ENCODE data around the gene TINCR.
"Not testable (repeated sequence)": the region's sequence is repeated elsewhere in the genome, so short reads cannot be mapped to it uniquely, and the experiment has no call there.

Gene TINCR

GRCh38 chr19:5558101-5558621 is 9.6 kb downstream of the TINCR start:
- no peak for DNase-seq

GRCh38 chr19:5557691-5558090 is 10.1 kb downstream of the TINCR start:
- DNase-seq, result no peak

- no peak for DNase-seq
These were observed 12.9 kb downstream of the TINCR start for GRCh38 chr19:5554828-5555227.

- DNase-seq, result no peak
These were observed 13.9 kb downstream of the TINCR start for GRCh38 chr19:5553892-5554291.

GRCh38 chr19:5547881-5548280 is 19.9 kb downstream of the TINCR start:
- DNase-seq, result peak; percentile 31 to 55

- DNase-seq, result no peak
These were observed 21.8 kb downstream of the TINCR start for GRCh38 chr19:5545984-5546383.

- DNase-seq, result no peak
These were observed 22.7 kb downstream of the TINCR start for GRCh38 chr19:5545051-5545450.

- no peak for DNase-seq
These were observed 25.1 kb downstream of the TINCR start for GRCh38 chr19:5542665-5543064.

- no peak for DNase-seq
These were observed 26.3 kb downstream of the TINCR start for GRCh38 chr19:5541456-5541855.

- DNase-seq, result no peak
These were observed 27.5 kb downstream of the TINCR start for GRCh38 chr19:5540208-5540607.

GRCh38 chr19:5537870-5538269 is 29.9 kb downstream of the TINCR start:
- DNase-seq, result no peak

- not testable (repeated sequence) for DNase-seq
These were observed 30.7 kb downstream of the TINCR start for GRCh38 chr19:5536982-5537579.

- DNase-seq, result peak; percentile 28 to 71
These were observed 31.3 kb downstream of the TINCR start for GRCh38 chr19:5536337-5536894.

- DNase-seq, result no peak
These were observed 32.8 kb downstream of the TINCR start for GRCh38 chr19:5534787-5535586.

- no peak for DNase-seq
These were observed 34.5 kb downstream of the TINCR start for GRCh38 chr19:5533257-5533656.

GRCh38 chr19:5530701-5531100 is 37.1 kb downstream of the TINCR start:
- DNase-seq, result no peak

GRCh38 chr19:5526691-5527090 is 41.1 kb downstream of the TINCR start:
- no peak for DNase-seq

GRCh38 chr19:5524081-5524480 is 43.7 kb downstream of the TINCR start:
- DNase-seq, result no peak

GRCh38 chr19:5522106-5522505 is 45.6 kb downstream of the TINCR start:
- DNase-seq, result no peak

GRCh38 chr19:5520501-5520900 is 47.3 kb downstream of the TINCR start:
- no peak for DNase-seq

- DNase-seq, result no peak
These were observed 48.7 kb downstream of the TINCR start for GRCh38 chr19:5519076-5519475.

- DNase-seq, result no peak
These were observed 52.0 kb downstream of the TINCR start for GRCh38 chr19:5515737-5516136.

GRCh38 chr19:5514001-5514400 is 53.8 kb downstream of the TINCR start:
- no peak for DNase-seq

- DNase-seq, result no peak
These were observed 55.0 kb downstream of the TINCR start for GRCh38 chr19:5512715-5513114.

All from NCI-H526 (cell line).